ENCODE data around the gene ZDHHC23.

ZDHHC23 gene

GRCh38 chr3:113977822-113978221, 30.0 kb downstream of the ZDHHC23 start:
- no peak for TF ChIP-seq CTCF (IDR thresholded peaks at IDR 0.05; ENCODE audit: low read depth, low read length, missing control alignments)
- in situ Hi-C loops (cut with HindIII; ENCODE audit: low pct_ligation_motif_present, low sequenced_read_pairs), result no loop called here

GRCh38 chr3:113979916-113980315, 32.1 kb downstream of the ZDHHC23 start:
- no peaks in the 10 kb centered on the region for H3K36me3 ChIP-seq (replicated peaks)
- no peak overlapping the region for H3K4me3 ChIP-seq (ENCODE audit: low read depth, low read length)
- H3K27me3 ChIP-seq (replicated peaks), result no peaks in the 10 kb centered on the region
- no peak for DNase-seq
- no peak overlapping the region for H3K27ac ChIP-seq
- TF ChIP-seq CTCF (IDR thresholded peaks at IDR 0.05; ENCODE audit: low read depth, low read length, missing control alignments), result no peak
- in situ Hi-C loops (cut with HindIII; ENCODE audit: low pct_ligation_motif_present, low sequenced_read_pairs), result no loop called here

More at GRCh38 chr3:113977822-113978221, 30.0 kb downstream of the ZDHHC23 start:
- Histone ChIP-seq H3K27ac (no peak overlapping the region), H3K36me3 (replicated peaks) (no peaks in the 10 kb centered on the region), H3K27me3 (replicated peaks) (no peaks in the 10 kb centered on the region), H3K4me3 (ENCODE audit: low read depth, low read length) (no peak overlapping the region)
- DNase-seq, result no peak

- Histone ChIP-seq H3K36me3 (replicated peaks) (no peaks in the 10 kb centered on the region), H3K27ac (no peak overlapping the region), H3K27me3 (replicated peaks) (no peaks in the 10 kb centered on the region), H3K4me3 (ENCODE audit: low read depth, low read length) (no peak overlapping the region)
- in situ Hi-C loops (cut with HindIII; ENCODE audit: low pct_ligation_motif_present, low sequenced_read_pairs), result no loop called here
- no peak for DNase-seq
- TF ChIP-seq CTCF (IDR thresholded peaks at IDR 0.05; ENCODE audit: low read depth, low read length, missing control alignments), result no peak
These were observed 34.0 kb downstream of the ZDHHC23 start for GRCh38 chr3:113981803-113982202.

- in situ Hi-C loops (cut with HindIII; ENCODE audit: low pct_ligation_motif_present, low sequenced_read_pairs), result no loop called here
These were observed 35.7 kb downstream of the ZDHHC23 start for GRCh38 chr3:113983544-113983943.

GRCh38 chr3:113985541-113985940, 37.7 kb downstream of the ZDHHC23 start:
- in situ Hi-C loops (cut with HindIII; ENCODE audit: low pct_ligation_motif_present, low sequenced_read_pairs), result no loop called here
- DNase-seq, result no peak

More at GRCh38 chr3:113983544-113983943, 35.7 kb downstream of the ZDHHC23 start:
- Histone ChIP-seq H3K27me3 (replicated peaks) (no peaks in the 10 kb centered on the region), H3K4me3 (ENCODE audit: low read depth, low read length) (no peak overlapping the region), H3K27ac (no peak overlapping the region), H3K36me3 (replicated peaks) (no peaks in the 10 kb centered on the region)
- no peak for TF ChIP-seq CTCF (IDR thresholded peaks at IDR 0.05; ENCODE audit: low read depth, low read length, missing control alignments)
- no peak for DNase-seq

More at GRCh38 chr3:113985541-113985940, 37.7 kb downstream of the ZDHHC23 start:
- TF ChIP-seq CTCF (IDR thresholded peaks at IDR 0.05; ENCODE audit: low read depth, low read length, missing control alignments), result no peak
- Histone ChIP-seq H3K36me3 (replicated peaks) (no peaks in the 10 kb centered on the region), H3K27ac (no peak overlapping the region), H3K27me3 (replicated peaks) (no peaks in the 10 kb centered on the region), H3K4me3 (ENCODE audit: low read depth, low read length) (no peak overlapping the region)
